ENCODE data around the gene DUS1L.

Gene DUS1L

GRCh38 chr17:82008258-82008940 lies 57.2 kb downstream of the DUS1L start:
- Histone ChIP-seq H3K79me1 (ENCODE audit: low read length) (peaks cover 31% of the 10 kb centered on the region), H3K36me3 (ENCODE audit: control insufficient read depth in 1 of 2, insufficient read depth in 2 of 2, low read length in 2 of 2) (peaks cover 3 to 9% of the 10 kb centered on the region in 2 experiments), H3K79me2 (ENCODE audit: control insufficient read depth, insufficient read depth, low read length, poor library complexity) (peaks cover 8% of the 10 kb centered on the region), H3K23ac (ENCODE audit: low read length) (no peak overlapping the region), H3K18ac (ENCODE audit: low read length) (peak overlapping the region; percentile 25), H3K4ac (ENCODE audit: low read depth, low read length) (no peak overlapping the region), H3K4me3 (ENCODE audit: low read depth, low read length) (no peak overlapping the region), H3K9ac (ENCODE audit: low read length) (no peak overlapping the region), H2AFZ (ENCODE audit: insufficient read depth, low read length, poor library complexity) (no peak overlapping the region), H3K9me3 (ENCODE audit: insufficient read depth, low read depth, low read length) (peaks cover 5% of the 10 kb centered on the region), H2BK12ac (ENCODE audit: low read length) (peak overlapping the region; percentile 5), H3K27ac (ENCODE audit: low read depth, low read length) (no peak overlapping the region), H3K14ac (ENCODE audit: low read length) (no peak overlapping the region), H3K4me2 (ENCODE audit: low read length) (no peak overlapping the region), H3K27me3 (ENCODE audit: insufficient read depth, low read length) (no peaks in the 10 kb centered on the region), H4K8ac (ENCODE audit: low read depth, low read length) (no peak overlapping the region), H3K4me1 (ENCODE audit: control insufficient read depth in 1 of 2, insufficient read depth in 2 of 2, low read length in 2 of 2) (peaks cover 34 to 43% of the 10 kb centered on the region in 2 experiments), H2BK120ac (ENCODE audit: insufficient read depth, low read length, poor library complexity) (no peak overlapping the region), H2BK5ac (ENCODE audit: low read depth, low read length, poor library complexity) (no peak overlapping the region), H2AK5ac (ENCODE audit: low read length) (peak overlapping the region; percentile 44), H4K91ac (ENCODE audit: low read depth, low read length) (peak overlapping the region; percentile 14), H4K12ac (ENCODE audit: low read depth, low read length) (no peak overlapping the region)
- no peak for DNase-seq
- no CpG with 5 or more reads among the region's 26 CpGs for WGBS (ENCODE audit: extremely low coverage, insufficient coverage, insufficient read length)
